Esophagus (tissue), 2 donors: Measurements from ENCODE around the gene CDC42BPB. TPM values are rescaled to one million over a fixed set of nuclear protein-coding genes. Genes with fewer than 3 reads are reported as not detected.

Experiments
- H3K27ac ChIP-seq, 2 donors: one replicate each; pipeline ENCODE4 v1.5.1; 2013; ENCODE audit warnings: low read depth in 2 of 2, mild to moderate bottlenecking in 2 of 2, inconsistent platforms in 1 of 2, low read length in 1 of 2, moderate library complexity in 1 of 2
- H3K27me3 ChIP-seq, 2 donors: one replicate each; pipeline ENCODE4 v1.6.1; 2013; ENCODE audit warnings: low read length in 2 of 2, control low read depth in 1 of 2, mild to moderate bottlenecking in 1 of 2; ENCODE audit not compliant: insufficient read depth in 2 of 2, control insufficient read depth in 1 of 2
- H3K36me3 ChIP-seq, 2 donors: one replicate each; pipeline ENCODE4 v1.6.1; 2013; ENCODE audit warnings: low read length in 1 of 2; ENCODE audit not compliant: control insufficient read depth in 2 of 2, insufficient read depth in 2 of 2
- H3K4me1 ChIP-seq, 2 donors: one replicate each; pipeline ENCODE4 v1.6.1; 2013; ENCODE audit warnings: low read length in 1 of 2; ENCODE audit not compliant: control insufficient read depth in 2 of 2, insufficient read depth in 2 of 2
- H3K4me3 ChIP-seq, 2 donors: one replicate each; pipeline ENCODE4 v1.5.1; 2013; ENCODE audit warnings: low read length in 2 of 2, mild to moderate bottlenecking in 2 of 2, low read depth in 1 of 2, moderate library complexity in 1 of 2
- H3K9me3 ChIP-seq, 2 donors: one replicate each; pipeline ENCODE4 v1.6.1; 2013; ENCODE audit warnings: mild to moderate bottlenecking in 2 of 2, low read depth in 1 of 2, low read length in 1 of 2, moderate library complexity in 1 of 2; ENCODE audit not compliant: control insufficient read depth in 2 of 2, insufficient read depth in 1 of 2
- WGBS, 2 donors: extraction: QIAGEN DNeasy Blood & Tissue Kit; methylation state at CpG; one replicate each; pipeline ENCODE4 v1.1.7; 2013; 5-methylcytosine and 5-hydroxymethylcytosine counted together
- polyA plus RNA-seq, 2 donors: library from polyadenylated mRNA; stranded (reverse); fragments of 200-250 nt; gene quantifications; one replicate each; pipeline ENCODE4 v1.2.3, GENCODE V29; 2013
- donor health status: healthy with polysubstance abuse.
- donor health status: Bipolar disorder and iron deficiency.

The CDC42BPB gene
- polyA plus RNA-seq, 2 donors = 29.9 to 35.2 TPM

DNA sequence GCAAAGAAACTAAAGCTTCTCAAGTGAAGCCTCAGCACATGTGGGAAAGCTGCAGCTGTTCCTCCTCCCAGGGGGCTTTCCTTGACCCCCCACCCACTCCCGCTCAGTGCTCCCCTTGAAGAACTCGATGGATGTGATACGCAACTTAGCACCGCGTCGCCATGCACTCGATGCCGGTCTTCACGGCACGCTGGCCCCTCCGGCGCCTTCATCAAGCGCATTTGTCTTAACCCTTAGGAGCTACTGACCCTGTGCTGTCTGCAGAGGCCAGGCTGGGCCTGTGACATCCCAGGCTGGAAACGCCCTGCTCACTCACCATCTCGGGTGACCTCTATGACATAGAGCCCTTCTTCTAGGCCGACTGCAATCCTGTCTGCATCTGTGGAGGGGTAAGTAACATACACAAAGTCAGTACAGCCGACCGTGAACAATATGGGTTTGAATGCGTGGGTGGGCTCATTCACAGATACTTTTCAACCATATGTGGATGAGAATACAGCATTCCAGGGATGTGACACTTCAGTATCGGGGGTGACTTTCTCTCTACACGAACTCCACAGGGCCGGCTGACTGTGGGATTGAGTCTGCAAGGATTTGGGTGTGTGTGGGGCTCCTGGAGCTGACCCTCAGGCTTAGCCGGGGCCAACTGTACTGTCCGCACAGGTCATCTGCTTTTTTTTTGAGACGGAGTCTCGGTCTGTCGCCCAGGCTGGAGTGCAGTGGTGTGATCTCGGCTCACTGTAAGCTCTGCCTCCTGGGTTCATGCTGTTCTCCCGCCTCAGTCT lies 111.8 kb downstream of the CDC42BPB start:
- Histone ChIP-seq H3K4me3 (no peak overlapping the region), H3K27me3 (no peaks in the 10 kb centered on the region), H3K36me3 (peaks cover 25 to 71% of the 10 kb centered on the region in 2 donors), H3K4me1 (peaks cover 5 to 13% of the 10 kb centered on the region in 2 donors), H3K27ac (no peak overlapping the region), H3K9me3 (no peaks in the 10 kb centered on the region)
- WGBS, 2 donors = 90 to 91% methylated on average over 29 of the region's 29 CpGs

DNA sequence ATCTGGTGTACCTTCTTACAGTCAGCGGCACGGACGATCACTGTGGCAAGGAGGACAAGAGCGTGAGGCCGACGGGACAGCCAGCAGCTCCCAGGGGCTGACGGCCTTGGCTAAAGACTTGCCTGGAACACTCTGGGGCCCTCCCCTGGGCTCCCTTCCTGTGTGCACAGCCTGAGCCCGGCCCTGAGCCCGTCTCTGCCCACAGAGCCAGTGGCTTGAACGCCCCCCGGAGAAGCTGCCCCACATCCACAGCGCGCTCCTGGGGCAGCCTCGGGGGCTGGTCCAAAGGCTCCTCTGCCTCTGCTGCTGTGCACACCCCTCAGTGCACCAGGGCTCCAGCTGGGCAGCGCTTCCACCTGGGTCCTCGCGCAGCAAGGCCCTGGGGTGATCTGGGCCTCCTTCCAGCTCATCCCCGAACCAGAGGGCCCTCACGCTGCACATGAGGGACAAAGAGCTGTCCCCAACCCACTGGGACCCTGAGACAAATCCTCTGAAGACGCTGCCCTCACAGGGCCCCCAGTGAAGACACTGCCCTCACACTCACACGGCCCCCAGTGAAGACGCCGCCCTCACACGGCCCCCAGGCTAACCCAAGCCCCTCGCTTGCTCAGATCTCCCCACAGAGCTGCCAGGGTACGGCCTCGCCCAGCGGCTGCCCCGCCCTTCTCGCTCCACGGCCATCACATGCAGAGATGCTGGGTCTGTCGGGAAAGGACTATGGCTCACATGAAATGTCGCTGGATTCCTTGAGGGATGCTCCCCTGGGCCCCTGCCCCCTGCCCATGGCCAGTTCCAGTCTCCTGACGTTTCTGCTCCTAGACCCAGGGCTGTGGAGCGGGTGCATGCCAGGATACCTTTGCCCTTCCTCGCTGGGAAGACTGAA lies 112.7 kb downstream of the CDC42BPB start:
- Histone ChIP-seq H3K27me3 (no peaks in the 10 kb centered on the region), H3K36me3 (peaks cover 26 to 68% of the 10 kb centered on the region in 2 donors), H3K9me3 (no peaks in the 10 kb centered on the region), H3K4me1 (peaks cover 6 to 13% of the 10 kb centered on the region in 2 donors), H3K27ac (no peak overlapping the region), H3K4me3 (no peak overlapping the region)
- 91% methylated on average over 36 of the region's 36 CpGs for WGBS, 2 donors

DNA sequence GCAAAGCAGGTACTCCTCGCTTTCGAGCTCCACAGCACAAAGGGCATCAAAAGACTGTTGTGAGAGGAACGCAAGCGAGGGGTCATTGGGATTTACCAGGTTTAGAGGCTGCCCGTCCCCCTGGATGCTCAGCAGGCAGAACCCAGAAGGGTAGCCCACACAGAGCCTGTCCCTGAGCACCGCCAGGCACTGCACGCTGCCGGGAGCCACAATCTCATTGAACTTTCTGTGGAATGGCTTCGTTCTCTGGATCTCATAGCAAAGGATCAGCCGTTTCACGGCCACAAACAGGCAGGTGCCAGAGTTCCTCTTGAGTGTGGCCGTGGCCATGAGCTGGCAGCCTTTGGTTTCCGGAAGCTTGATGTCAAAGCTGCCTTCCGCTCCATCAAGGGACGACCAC lies 113.4 kb downstream of the CDC42BPB start:
- H3K27ac ChIP-seq = no peak overlapping the region
- no peak overlapping the region for H3K4me3 ChIP-seq
- H3K27me3 ChIP-seq = no peaks in the 10 kb centered on the region
- H3K4me1 ChIP-seq = peaks cover 7 to 13% of the 10 kb centered on the region in 2 donors
- 96 to 98% methylated on average over 15 of the region's 15 CpGs for WGBS, 2 donors
- H3K9me3 ChIP-seq = no peaks in the 10 kb centered on the region
- H3K36me3 ChIP-seq = peaks cover 27 to 66% of the 10 kb centered on the region in 2 donors

DNA sequence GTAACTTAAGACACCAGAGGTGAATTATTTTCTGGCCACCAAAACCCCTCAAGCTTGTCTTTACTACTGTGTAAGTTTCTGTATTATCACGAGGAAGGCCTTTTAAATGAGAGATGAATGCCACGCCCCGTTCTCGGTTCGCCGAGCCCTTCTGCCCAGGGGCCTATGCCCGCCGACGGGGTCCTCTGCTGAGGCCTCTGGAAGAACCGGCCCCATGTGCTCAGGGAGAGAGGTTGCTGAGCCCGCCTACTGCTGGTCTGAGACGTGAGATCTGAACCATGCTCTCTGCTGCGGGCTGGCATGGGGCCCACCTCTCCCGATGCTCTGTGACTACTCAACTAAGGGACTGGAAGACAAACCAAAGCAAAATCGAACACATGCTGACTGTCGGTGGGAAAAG lies 113.9 kb downstream of the CDC42BPB start:
- H3K4me3 ChIP-seq = no peak overlapping the region
- H3K27me3 ChIP-seq = no peaks in the 10 kb centered on the region
- H3K27ac ChIP-seq = no peak overlapping the region
- WGBS, 2 donors = 89 to 90% methylated on average over 16 of the region's 16 CpGs
- peaks cover 7 to 13% of the 10 kb centered on the region in 2 donors for H3K4me1 ChIP-seq
- no peaks in the 10 kb centered on the region for H3K9me3 ChIP-seq
- peaks cover 25 to 62% of the 10 kb centered on the region in 2 donors for H3K36me3 ChIP-seq

DNA sequence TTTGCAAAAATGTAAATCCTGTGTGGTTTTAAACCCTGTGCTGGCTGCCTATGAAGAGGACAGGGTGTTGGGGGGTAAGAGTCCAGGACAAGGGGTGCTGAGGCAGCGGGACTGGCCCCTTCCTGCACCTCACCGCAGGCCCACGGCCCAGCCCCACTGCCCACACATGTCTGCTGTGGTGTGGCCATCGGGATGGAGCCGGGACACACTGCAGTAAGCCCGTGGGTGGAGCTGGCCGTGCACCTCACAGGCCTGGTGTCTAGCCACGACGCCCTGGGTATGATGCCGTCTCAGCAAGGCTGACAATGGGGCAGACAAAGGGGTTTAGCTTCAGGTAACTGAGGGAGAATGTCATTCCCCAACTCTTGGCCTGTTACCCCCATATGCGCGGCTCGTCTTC lies 115.3 kb downstream of the CDC42BPB start:
- H3K27ac ChIP-seq = no peak overlapping the region
- 87 to 91% methylated on average over 13 of the region's 13 CpGs for WGBS, 2 donors
- no peaks in the 10 kb centered on the region for H3K9me3 ChIP-seq
- peaks cover 31 to 66% of the 10 kb centered on the region in 2 donors for H3K36me3 ChIP-seq
- no peak overlapping the region for H3K4me3 ChIP-seq
- H3K4me1 ChIP-seq = peaks cover 7 to 13% of the 10 kb centered on the region in 2 donors
- H3K27me3 ChIP-seq = no peaks in the 10 kb centered on the region

DNA sequence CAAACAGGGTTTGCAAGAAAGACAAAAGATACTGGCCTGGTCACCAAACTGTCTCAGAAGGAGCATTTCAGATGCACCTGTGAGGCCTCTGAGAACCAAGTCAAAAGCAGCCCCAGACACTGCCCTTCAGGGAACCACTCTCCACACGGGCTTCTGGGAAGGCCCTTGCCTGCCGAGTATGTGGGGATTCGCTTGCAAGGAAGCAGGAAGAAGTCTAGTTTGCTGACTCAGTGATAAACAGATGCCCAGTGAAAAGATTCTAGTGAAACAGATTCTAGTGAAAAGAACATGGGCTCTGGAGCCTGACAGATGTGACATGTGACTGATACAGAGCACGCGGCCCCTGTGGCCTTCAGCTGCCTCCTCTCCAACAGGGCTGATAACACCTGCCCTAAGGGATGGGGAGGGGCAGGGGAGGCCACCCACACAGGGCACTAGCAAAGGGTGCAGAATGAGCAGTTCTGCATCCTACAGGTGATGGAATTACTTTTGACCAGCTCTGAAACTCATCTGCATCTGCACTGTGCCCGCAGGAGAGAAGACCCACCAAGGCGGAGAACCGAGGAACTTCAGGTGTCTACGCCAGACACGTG lies 115.8 kb downstream of the CDC42BPB start:
- 79 to 82% methylated on average over 10 of the region's 10 CpGs for WGBS, 2 donors
- Histone ChIP-seq H3K4me1 (peaks cover 7 to 13% of the 10 kb centered on the region in 2 donors), H3K9me3 (no peaks in the 10 kb centered on the region), H3K4me3 (no peak overlapping the region), H3K36me3 (peaks cover 30 to 65% of the 10 kb centered on the region in 2 donors), H3K27ac (no peak overlapping the region), H3K27me3 (no peaks in the 10 kb centered on the region)

DNA sequence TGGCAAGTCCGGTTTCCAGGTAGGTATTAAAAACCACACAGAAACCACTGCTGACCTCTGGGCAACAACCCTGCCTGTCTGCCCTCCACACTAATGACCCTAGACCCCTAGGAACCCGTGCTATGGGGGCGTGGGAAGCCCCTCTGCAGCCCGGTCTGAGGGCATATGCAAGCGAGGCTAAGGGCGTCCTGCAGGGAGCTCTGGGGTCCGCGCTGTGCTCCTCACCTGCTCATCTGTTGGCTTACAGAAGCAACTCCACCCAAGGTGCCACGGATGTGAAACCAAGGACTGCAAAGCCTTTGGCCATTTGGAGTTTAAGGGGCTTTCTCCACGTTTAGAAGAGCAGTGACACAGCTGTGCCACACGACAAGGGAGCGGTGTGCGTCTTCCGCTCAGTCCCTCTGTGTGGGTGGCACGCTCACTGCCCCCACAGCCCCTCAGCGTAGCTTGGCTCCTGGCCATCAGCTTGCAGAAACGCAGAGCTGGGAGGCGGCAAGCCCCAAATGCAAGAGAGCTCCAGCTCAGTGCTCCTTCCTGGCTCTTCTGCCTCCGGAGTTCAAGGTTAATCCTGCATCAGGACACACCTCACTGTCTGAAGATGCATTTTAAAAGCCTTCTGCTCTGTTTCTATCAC lies 116.5 kb downstream of the CDC42BPB start:
- WGBS, 2 donors = 73 to 82% methylated on average over 19 of the region's 19 CpGs
- Histone ChIP-seq H3K9me3 (no peaks in the 10 kb centered on the region), H3K27ac (peak overlapping the region in 1 of 2 donors; percentile 29), H3K36me3 (peaks cover 26 to 60% of the 10 kb centered on the region in 2 donors), H3K4me1 (peaks cover 7 to 13% of the 10 kb centered on the region in 2 donors), H3K27me3 (no peaks in the 10 kb centered on the region), H3K4me3 (no peak overlapping the region)

DNA sequence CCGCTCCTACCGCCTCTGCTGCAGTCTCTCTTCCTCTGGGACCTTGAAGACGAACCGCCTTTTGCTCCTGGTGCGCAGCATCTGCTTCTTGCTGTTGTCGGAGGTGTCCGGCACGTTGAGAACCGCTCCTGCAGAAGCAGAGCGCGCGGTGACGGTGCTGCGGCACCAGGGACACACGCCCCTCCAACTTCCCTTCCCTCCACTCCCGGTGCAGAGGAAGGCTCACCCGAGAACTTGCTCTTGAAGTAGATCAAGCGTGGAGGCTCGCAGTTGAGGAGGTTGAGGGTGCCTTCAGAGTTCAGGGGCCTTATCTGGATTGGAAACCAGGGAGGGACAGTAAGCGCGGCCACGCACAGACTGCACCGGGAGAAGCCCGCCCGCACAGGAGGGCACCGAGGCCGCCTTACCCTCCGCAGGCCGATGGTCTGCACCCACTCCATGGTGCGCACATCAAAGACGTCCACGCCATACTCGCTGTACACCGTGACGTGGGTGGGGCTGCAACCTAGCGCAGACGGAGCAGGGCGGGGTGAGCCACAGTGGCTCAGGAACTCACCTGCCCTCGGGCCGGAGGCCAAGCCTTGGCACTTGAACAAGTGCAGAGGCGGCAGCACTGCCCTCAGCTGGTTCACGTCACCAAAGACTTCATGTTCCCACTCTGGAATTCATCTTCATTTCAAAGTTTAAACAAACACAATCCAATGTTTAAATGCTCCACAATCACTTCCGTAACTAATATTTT lies 117.4 kb downstream of the CDC42BPB start:
- 79 to 89% methylated on average over 43 of the region's 43 CpGs for WGBS, 2 donors
- peaks cover 26 to 52% of the 10 kb centered on the region in 2 donors for H3K36me3 ChIP-seq
- no peak overlapping the region for H3K27ac ChIP-seq

More for the DNA sequence above, 117.4 kb downstream of the CDC42BPB start:
- H3K9me3 ChIP-seq = no peaks in the 10 kb centered on the region
- peaks cover 7 to 13% of the 10 kb centered on the region in 2 donors for H3K4me1 ChIP-seq
- no peak overlapping the region for H3K4me3 ChIP-seq
- no peaks in the 10 kb centered on the region for H3K27me3 ChIP-seq
